Measurements from ENCODE around the gene ZKSCAN7.
"Not testable (repeated sequence)": the region's sequence is repeated elsewhere in the genome, so short reads cannot be mapped to it uniquely, and the experiment has no call there.

DNA sequence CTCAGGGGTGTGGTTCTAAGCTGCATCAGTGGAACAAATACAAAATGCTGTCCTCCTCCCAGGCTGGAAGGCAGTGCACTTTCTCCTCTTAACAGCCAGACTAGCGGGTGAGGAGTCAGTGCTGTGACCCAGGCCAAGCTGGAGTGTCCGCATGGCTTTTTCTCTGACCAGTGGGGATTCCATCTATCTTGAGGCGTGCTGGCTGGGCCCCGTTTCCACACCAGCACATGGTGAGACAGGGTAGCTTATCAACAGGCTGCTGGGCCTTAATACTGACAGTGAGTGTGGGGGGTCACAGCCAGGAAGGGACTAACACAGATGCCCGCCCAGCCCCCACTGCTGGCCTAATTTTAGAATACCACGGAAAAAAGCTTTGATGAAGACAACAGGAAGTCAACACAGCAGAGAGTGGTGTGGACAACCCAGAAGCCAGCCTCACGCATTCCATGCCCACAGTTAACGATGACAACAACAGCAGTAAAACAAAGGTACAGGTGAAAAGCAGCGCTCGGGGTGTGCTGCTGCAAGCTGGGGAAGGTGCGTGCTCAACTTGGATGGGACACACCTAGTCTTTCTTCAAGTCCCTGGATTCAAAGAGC, 22.5 kb downstream of the ZKSCAN7 start:
- TF ChIP-seq, protein P1, sequence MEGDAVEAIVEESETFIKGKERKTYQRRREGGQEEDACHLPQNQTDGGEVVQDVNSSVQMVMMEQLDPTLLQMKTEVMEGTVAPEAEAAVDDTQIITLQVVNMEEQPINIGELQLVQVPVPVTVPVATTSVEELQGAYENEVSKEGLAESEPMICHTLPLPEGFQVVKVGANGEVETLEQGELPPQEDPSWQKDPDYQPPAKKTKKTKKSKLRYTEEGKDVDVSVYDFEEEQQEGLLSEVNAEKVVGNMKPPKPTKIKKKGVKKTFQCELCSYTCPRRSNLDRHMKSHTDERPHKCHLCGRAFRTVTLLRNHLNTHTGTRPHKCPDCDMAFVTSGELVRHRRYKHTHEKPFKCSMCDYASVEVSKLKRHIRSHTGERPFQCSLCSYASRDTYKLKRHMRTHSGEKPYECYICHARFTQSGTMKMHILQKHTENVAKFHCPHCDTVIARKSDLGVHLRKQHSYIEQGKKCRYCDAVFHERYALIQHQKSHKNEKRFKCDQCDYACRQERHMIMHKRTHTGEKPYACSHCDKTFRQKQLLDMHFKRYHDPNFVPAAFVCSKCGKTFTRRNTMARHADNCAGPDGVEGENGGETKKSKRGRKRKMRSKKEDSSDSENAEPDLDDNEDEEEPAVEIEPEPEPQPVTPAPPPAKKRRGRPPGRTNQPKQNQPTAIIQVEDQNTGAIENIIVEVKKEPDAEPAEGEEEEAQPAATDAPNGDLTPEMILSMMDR (conservative IDR thresholded peaks at IDR 0.05): not testable (repeated sequence)
- TF ChIP-seq ZFX (IDR thresholded peaks at IDR 0.05): not testable (repeated sequence)
